GM10847 (cell line): ENCODE results near the gene PPT2.
A peak's percentile ranks its signal among the peaks of the same experiment; 100 is the strongest.

Experiments used
- POLR2A ChIP-seq: IDR thresholded peaks from 2 replicates; pipeline ENCODE4 v1.6.1; 2011; ENCODE audit not compliant: insufficient read length; ENCODE audit errors: extremely low read depth

PPT2 gene

DNA sequence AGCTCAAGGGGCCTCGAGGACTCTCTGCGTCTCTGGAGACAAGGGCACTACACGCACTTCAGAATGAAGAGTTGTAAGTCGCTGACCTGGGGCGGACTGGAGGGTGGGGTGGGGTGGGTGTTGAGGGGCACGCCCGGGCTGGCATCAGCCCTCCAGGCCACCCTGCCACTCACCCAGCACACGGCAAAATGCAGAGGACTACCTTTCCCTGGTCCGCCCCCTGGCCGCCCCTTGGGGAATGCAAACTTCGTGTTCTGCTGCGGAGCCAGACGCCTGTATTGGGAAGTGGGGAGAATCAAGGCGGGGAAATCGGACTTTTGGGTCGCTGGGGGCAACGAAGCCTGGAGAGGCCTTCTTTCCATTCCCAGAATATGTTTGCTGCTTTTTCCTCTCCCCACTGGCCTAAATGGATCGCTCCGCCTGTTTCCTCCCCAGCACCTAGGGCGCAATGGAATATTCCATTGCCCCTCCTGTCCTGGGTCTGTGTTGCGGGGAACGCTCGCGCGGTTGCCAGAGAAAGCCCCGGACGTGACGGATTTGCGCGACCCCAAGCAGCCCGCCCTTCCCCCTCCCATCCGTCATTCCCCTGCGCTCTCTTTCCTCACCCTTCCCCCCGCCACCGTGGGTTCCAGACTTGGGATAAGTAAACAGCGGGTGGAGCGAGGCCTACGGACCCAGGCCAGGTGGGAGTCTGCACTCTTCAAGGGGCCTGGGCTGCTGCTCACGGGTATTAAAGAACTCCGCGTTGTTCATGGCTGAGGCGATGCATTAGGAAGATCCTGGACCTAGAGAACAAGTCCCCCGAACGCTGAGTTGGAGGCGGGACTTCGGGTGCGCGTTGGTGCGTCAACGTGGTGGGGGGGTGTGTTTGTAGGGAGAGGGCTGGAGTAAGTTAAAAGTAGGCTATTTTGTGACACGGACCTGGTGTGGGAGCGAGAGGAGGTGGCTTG is at the start of gene PPT2:
Gene PPT2, plus strand, starts transcription at position 578 of the 950 bp plus-strand sequence. CDS start 454 bp downstream, outside the sequence.
- TF ChIP-seq POLR2A = no peak

DNA sequence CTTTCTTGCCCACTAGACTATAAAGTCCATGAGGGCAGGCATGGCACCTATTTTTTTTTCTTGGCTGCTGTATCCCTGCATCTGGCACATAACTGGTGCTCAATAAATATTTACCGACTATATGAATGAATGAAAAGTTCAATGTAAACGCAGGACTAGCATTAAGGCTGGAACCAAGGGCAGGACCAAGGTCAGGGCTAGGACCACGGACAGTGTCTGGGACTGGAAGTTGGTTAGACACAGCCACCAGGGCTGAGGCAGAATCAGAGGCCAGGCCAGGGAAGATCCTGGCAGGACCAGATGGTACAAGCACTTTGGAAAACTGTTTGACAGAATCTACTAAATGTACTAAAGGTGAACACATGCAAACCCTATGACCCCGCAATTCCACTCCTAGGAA is 48.5 kb upstream of the PPT2 start:
- TF ChIP-seq POLR2A = no peak

- TF ChIP-seq POLR2A = no peak
These were observed 46.5 kb upstream of the PPT2 start for GRCh38 chr6:32107406-32107805.

DNA sequence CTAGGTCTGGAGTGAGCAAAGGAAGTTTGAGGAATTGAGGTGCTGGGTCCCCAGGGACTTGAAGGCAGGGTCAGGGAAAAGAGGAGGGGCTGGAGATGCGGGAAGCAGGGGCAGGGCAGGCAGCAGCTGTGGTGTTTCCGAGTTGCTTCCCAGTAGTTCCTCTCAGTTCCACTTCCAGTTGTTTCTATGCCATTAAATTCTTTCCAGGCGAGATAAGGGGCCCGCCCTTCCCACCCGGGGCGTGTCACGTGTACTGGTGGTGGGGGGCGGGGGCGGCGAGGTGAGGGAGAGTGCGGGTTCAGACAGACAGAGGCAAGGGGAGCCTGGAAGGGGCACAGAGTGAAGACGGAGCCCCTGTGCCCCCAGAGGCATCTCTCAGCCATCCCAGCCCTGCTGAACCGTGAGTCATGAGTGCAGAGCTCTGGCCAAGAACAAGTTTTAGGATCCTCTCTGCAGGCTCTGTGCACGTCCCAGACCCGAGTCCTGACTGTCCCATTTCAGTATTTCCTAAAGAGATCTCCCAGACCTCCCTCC is 45.8 kb upstream of the PPT2 start:
- no peak for TF ChIP-seq POLR2A

GRCh38 chr6:32108727-32109113 is 45.2 kb upstream of the PPT2 start:
- no peak for TF ChIP-seq POLR2A

DNA sequence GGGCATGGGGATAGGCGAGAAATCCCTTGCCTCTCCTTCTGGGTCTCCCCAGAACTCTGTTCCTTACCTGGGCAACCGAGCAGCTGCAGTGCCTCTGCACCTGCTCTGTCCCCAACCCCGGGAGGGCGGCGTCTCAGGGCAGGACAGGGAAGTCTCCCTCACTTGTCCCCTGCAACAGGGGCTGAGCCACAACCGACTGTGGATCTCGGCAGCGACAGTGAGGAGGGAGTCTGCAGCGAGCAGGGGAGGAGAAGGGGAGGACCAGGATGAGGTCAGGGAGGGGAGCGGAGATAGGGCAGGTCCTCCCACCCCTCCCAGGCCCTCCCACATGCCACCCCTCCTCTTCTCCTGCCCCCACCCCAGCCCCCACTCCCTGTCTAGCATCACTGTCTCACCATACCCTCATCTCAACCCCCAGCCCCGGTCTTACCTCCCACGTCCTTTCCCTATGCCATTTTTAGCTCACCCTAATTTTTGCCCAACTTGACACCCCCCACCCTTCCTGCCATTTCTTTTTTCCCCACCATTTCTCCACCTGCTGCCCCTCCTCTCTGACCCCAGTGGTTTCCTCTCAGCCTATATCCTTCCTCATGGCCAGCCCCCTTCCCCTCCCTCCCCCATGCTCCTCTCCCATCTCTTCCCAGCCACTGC is 44.7 kb upstream of the PPT2 start, which contains the start of gene TNXB:
Gene TNXB, minus strand, starts transcription at position 225 of the 651 bp plus-strand sequence. CDS start 11,140 bp downstream, outside the sequence.
- TF ChIP-seq POLR2A = no peak

GRCh38 chr6:32109765-32110160 is 44.2 kb upstream of the PPT2 start:
- TF ChIP-seq POLR2A = no peak

DNA sequence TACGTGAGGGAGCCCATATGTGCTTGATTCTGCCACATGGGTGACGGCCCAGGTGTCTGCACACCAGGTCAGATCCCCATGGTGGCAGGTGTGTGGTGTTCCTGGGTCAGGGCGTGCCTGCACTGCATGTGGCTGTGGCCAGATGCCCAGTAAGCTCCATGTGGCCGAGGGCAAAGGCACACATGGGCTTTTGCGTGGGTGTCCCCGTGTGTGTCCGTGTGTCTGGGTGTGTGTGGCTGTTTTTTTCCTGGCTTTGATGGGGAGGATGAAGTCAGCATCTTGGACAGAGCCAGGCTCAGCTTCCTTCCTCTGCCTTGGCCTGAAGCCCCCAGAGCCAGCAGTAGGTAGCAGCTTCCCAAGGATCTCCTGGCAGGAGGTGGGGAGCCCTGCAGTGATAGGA is 43.3 kb upstream of the PPT2 start:
- TF ChIP-seq POLR2A = peak; percentile 12

DNA sequence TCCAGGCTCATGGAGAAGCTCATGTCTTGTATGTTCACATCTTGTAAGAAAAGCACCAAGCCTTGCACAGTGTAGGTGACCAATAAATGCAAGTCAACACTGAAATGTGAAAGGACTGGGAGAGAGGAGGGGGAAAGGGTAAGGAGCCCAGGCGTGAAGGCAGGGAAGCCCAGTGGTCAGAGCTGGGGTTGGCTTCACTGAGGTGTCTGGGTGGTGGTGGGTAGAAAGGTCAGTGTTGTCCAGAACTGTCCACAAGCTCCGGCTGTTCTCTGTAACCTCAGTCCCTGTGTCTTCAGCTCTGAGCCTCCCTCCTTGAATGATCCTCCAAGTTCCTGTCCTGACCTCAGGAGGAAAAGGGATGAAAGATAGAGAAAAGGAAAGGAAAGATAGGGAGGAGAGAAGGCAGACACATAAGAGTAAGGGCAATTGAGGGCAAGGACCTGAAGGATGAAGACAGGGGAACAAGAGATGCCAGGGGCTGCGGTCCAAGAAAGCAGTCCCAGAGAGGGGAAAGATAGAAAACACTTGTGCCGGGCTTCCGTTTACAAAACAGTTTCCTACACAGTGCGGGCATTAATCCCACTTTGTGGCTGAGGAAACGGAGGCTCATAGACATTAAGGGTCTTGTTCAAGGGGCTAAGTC is 42.4 kb upstream of the PPT2 start:
- TF ChIP-seq POLR2A = no peak

- no peak for TF ChIP-seq POLR2A
These were observed 41.4 kb upstream of the PPT2 start for GRCh38 chr6:32112431-32112980.

- no peak for TF ChIP-seq POLR2A
These were observed 40.3 kb upstream of the PPT2 start for GRCh38 chr6:32113386-32114352.

- no peak for TF ChIP-seq POLR2A
These were observed 39.1 kb upstream of the PPT2 start for GRCh38 chr6:32114796-32115195.

DNA sequence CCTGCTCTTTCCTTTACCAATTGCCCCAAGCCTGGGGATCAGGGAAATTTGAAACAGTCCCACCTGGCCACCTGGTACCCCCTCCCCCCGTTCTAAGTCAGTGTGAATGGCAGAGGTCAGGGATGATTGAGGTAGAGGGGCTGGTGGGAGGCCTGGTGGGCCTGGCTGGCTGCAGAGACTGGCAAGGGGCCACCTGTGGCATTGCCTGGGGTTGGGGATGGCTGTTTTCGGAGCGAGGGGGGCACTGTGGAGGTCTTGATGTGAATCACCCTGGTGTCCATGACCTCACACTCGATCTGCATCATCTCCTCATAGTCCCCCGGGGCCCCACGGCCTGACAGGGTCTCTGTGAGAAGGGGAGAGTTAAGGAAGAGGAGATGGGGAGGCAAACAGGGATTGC is 38.3 kb upstream of the PPT2 start:
- TF ChIP-seq POLR2A = no peak

DNA sequence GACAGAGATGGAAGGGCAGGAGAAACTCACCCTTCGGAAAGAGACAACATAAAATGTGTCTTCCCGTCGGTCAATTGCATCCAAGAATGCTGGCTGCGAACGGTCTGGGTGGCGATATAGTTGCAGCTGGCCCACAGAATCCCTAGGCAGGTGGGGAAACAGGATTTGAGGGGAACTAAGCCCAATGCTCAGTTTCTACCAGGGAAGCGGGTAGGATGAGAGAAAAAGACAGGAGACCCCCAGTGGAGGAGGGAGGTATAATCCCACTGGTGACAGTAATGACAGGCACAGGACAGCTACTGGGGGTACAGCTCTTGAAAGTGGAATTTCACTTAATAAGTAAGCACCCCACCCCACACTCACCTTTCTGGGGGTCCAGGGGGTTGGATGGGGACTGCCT is 37.3 kb upstream of the PPT2 start:
- TF ChIP-seq POLR2A = no peak

DNA sequence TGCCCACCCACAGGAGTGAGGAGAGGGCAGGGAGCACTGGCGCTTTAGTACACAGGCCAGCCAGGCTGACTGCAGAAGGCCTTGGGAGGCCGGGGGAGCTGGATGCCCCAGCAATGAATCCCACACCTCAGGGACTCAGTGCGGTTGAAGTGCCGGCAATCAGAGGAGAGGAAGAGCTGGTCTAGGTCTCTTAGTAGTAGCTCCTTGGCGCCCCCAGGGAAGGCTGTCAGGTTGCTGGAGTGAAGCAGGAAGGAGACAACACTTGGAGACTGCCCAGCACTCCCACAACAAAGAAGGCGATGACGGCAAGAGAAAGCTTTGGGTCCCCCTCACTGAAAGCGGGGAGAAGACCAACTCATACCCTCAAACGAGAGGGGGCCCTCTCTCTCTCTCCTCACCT is 36.5 kb upstream of the PPT2 start:
- TF ChIP-seq POLR2A = no peak
